Neuronal stem cell (in vitro differentiated cells): ENCODE results near the gene MGAT4C.

Experiments
- DNase-seq: peaks from one replicate; pipeline ENCODE4 v3.0.0-alpha.2; 2013; ENCODE audit warnings: low spot score
- H2AFZ ChIP-seq: one replicate; pipeline ENCODE4 v1.6.1; 2013; ENCODE audit warnings: mild to moderate bottlenecking, low read length, inconsistent platforms
- H2AK5ac ChIP-seq: 2 replicates; pipeline ENCODE4 v1.6.1; 2013; ENCODE audit warnings: low read depth, mild to moderate bottlenecking, inconsistent platforms, low read length, moderate library complexity, mixed read lengths
- H2BK120ac ChIP-seq: 2 replicates; pipeline ENCODE4 v1.6.1; 2013; ENCODE audit warnings: low read depth, mild to moderate bottlenecking, inconsistent platforms, low read length, moderate library complexity, mixed read lengths
- H2BK12ac ChIP-seq: one replicate; pipeline ENCODE4 v1.6.1; 2013; ENCODE audit warnings: low read length, inconsistent platforms
- H2BK15ac ChIP-seq: 2 replicates; pipeline ENCODE4 v1.6.1; 2013; ENCODE audit warnings: mild to moderate bottlenecking, low read length, inconsistent platforms, mixed read lengths
- H2BK5ac ChIP-seq: one replicate; pipeline ENCODE4 v1.6.1; 2013; ENCODE audit warnings: inconsistent platforms, mild to moderate bottlenecking, low read length, moderate library complexity
- H3K14ac ChIP-seq: one replicate; pipeline ENCODE4 v1.6.1; 2013; ENCODE audit warnings: low read length, inconsistent platforms
- H3K18ac ChIP-seq: 2 replicates; pipeline ENCODE4 v1.6.1; 2013; ENCODE audit warnings: low read length, inconsistent platforms
- H3K23ac ChIP-seq: 2 replicates; pipeline ENCODE4 v1.6.1; 2013; ENCODE audit warnings: low read depth, mild to moderate bottlenecking, mixed read lengths, low read length, inconsistent platforms; ENCODE audit not compliant: poor library complexity
- H3K27ac ChIP-seq: replicated peaks from 3 replicates; pipeline ENCODE4 v1.5.1; 2013; ENCODE audit warnings: low read length, inconsistent platforms
- H3K27me3 ChIP-seq, 3 experiments: 2 replicates each; pipeline ENCODE4 v1.6.1; 2013; ENCODE audit warnings: low read length in 3 of 3, mild to moderate bottlenecking in 2 of 3, inconsistent platforms in 1 of 3, low read depth in 1 of 3, mixed read lengths in 1 of 3, moderate library complexity in 1 of 3; ENCODE audit not compliant: control insufficient read depth in 3 of 3, insufficient read depth in 3 of 3
- H3K36me3 ChIP-seq, 2 donors: replicated peaks in 1 of 2; 2 replicates each; pipeline ENCODE4 v1.6.1; 2013; ENCODE audit warnings: low read length in 2 of 2; ENCODE audit not compliant: control insufficient read depth in 2 of 2, insufficient read depth in 2 of 2
- H3K4ac ChIP-seq: 2 replicates; pipeline ENCODE4 v1.6.1; 2013; ENCODE audit warnings: inconsistent platforms, mild to moderate bottlenecking, low read length, moderate library complexity
- H3K4me1 ChIP-seq, 2 donors: 1 replicate in 1 of 2; 2 replicates in 1 of 2; pipeline ENCODE4 v1.6.1; 2013; ENCODE audit warnings: low read length in 2 of 2, low read depth in 1 of 2; ENCODE audit not compliant: control insufficient read depth in 2 of 2, insufficient read depth in 1 of 2
- H3K4me2 ChIP-seq: one replicate; pipeline ENCODE4 v1.6.1; 2013; ENCODE audit warnings: mild to moderate bottlenecking, low read length, inconsistent platforms; ENCODE audit not compliant: insufficient read depth, poor library complexity, severe bottlenecking
- H3K4me3 ChIP-seq, 2 donors: 2 replicates each; pipeline ENCODE4 v1.5.1; 2013; ENCODE audit warnings: low read length in 2 of 2, mild to moderate bottlenecking in 2 of 2, inconsistent platforms in 1 of 2, moderate library complexity in 1 of 2
- H3K79me1 ChIP-seq: one replicate; pipeline ENCODE4 v1.6.1; 2013; ENCODE audit warnings: low read depth, mild to moderate bottlenecking, inconsistent platforms, low read length, moderate library complexity
- H3K9ac ChIP-seq: one replicate; pipeline ENCODE4 v1.6.1; 2013; ENCODE audit warnings: mild to moderate bottlenecking, low read depth, low read length, inconsistent platforms; ENCODE audit not compliant: poor library complexity
- H3K9me3 ChIP-seq, 2 donors: replicated peaks in 1 of 2; 2 replicates each; pipeline versions ENCODE3 to v1.6.1; 2013; ENCODE audit warnings: low read length in 2 of 2, mild to moderate bottlenecking in 2 of 2, inconsistent platforms in 1 of 2, low read depth in 1 of 2, mixed read lengths in 1 of 2, moderate library complexity in 1 of 2; ENCODE audit not compliant: control insufficient read depth in 2 of 2, insufficient read depth in 1 of 2
- H4K8ac ChIP-seq: one replicate; pipeline ENCODE4 v1.6.1; 2013; ENCODE audit warnings: low read depth, mild to moderate bottlenecking, inconsistent platforms, low read length, moderate library complexity
- H4K91ac ChIP-seq: one replicate; pipeline ENCODE4 v1.6.1; 2013; ENCODE audit warnings: low read length, low read depth, mild to moderate bottlenecking, inconsistent platforms; ENCODE audit not compliant: poor library complexity
- WGBS, 2 donors: extraction: QIAGEN DNeasy Blood & Tissue Kit; methylation state at CpG; one replicate each; pipeline ENCODE4 v1.1.7; 2013; ENCODE audit warnings: missing lambda C conversion rate in 2 of 2, mixed read lengths in 1 of 2; ENCODE audit not compliant: insufficient read length in 2 of 2, insufficient replicate concordance in 1 of 2; ENCODE audit errors: extremely low coverage in 2 of 2; 5-methylcytosine and 5-hydroxymethylcytosine counted together

The MGAT4C gene

DNA sequence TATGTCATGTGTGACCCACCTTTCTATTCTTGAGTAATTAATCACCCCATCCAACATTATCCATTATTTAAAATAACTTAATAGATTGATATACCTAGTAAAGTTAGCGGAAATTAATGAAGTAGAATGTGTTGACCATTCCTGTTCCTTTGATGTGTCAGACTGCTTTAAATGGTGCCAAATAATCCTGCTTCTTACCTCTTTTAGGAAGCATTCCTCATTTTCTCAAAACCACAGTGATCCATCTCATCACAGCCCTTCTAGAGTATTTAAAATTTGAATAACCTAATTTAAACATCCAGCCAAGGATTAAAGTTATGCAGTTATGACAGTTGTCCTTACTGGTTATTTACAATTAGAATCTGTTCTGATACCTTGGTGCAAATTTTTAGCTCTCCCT lies 6.9 kb downstream of the MGAT4C start:
- no peak overlapping the region for H3K14ac ChIP-seq
- no peak overlapping the region for H2BK12ac ChIP-seq
- H3K79me1 ChIP-seq, result no peaks in the 10 kb centered on the region
- no peak for DNase-seq
- no peak overlapping the region for H2AFZ ChIP-seq
- no peaks in the 10 kb centered on the region for H3K4me1 ChIP-seq
- H2BK15ac ChIP-seq, result no peak overlapping the region
- no peak overlapping the region for H2AK5ac ChIP-seq
- H3K18ac ChIP-seq, result no peak overlapping the region
- no peaks in the 10 kb centered on the region for H3K36me3 ChIP-seq
- no peak overlapping the region for H3K4me2 ChIP-seq
- no peak overlapping the region for H2BK5ac ChIP-seq
- H3K4me3 ChIP-seq, result no peak overlapping the region
- no peaks in the 10 kb centered on the region for H3K27me3 ChIP-seq
- no peak overlapping the region for H2BK120ac ChIP-seq
- H3K4ac ChIP-seq, result no peak overlapping the region
- no peak overlapping the region for H3K27ac ChIP-seq
- no peak overlapping the region for H3K9ac ChIP-seq
- no peak overlapping the region for H3K23ac ChIP-seq
- H4K8ac ChIP-seq, result no peak overlapping the region
- no CpG with 5 or more reads among the region's 1 CpG for WGBS, 2 donors
- no peak overlapping the region for H4K91ac ChIP-seq
- no peaks in the 10 kb centered on the region for H3K9me3 ChIP-seq

DNA sequence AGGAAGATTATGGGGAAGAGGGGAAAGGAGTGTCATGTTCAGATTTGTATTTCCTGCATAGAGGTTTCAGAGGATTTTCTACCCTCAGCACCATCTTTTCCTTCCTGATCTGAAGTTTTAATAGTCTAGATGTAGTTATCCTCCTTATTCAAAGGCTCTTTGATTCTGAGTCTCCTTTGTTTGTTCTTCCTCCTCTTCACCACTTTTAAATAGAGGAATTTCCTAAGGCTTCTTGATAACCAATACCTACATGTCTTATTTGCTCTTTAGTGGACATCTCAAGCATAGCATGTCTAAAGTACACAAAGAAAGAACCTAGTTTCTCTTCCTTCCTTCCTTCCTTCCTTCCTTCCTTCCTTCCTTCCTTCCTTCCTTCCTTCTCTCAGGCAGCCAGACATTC lies 8.3 kb downstream of the MGAT4C start:
- H3K23ac ChIP-seq, result no peak overlapping the region
- no peak overlapping the region for H2AK5ac ChIP-seq
- no peak overlapping the region for H2BK12ac ChIP-seq
- H3K9ac ChIP-seq, result no peak overlapping the region
- no peak overlapping the region for H2BK120ac ChIP-seq
- no peak for DNase-seq
- H3K79me1 ChIP-seq, result no peaks in the 10 kb centered on the region
- H2AFZ ChIP-seq, result no peak overlapping the region
- H3K14ac ChIP-seq, result no peak overlapping the region
- H2BK5ac ChIP-seq, result no peak overlapping the region
- H3K36me3 ChIP-seq, result no peaks in the 10 kb centered on the region
- no peaks in the 10 kb centered on the region for H3K27me3 ChIP-seq
- no peak overlapping the region for H3K27ac ChIP-seq
- H3K4me1 ChIP-seq, result no peaks in the 10 kb centered on the region
- no peak overlapping the region for H3K4me3 ChIP-seq
- no peak overlapping the region for H4K8ac ChIP-seq
- no peak overlapping the region for H3K4ac ChIP-seq
- no peak overlapping the region for H4K91ac ChIP-seq
- no peak overlapping the region for H3K18ac ChIP-seq
- no peak overlapping the region for H2BK15ac ChIP-seq
- H3K9me3 ChIP-seq, result no peaks in the 10 kb centered on the region
- H3K4me2 ChIP-seq, result no peak overlapping the region

DNA sequence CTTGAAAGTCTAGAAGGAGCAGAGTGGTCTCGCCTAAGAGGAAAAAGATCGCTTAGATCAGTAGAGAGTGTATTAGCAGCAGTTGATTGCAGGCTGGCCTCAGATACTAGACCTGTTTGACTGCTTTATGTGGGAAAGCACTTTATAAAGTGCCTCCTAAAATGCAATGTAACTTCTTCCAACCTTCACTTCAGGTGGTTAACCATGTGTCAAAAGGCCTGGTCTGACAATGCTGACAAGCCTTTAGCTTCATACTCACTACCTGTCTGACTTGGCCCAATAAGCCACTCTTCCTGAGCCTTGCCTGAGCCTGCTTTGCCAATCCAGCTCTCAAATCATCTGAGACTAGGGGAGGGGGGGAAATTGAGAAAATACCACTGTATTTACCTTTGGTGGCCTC lies 14.6 kb downstream of the MGAT4C start:
- Histone ChIP-seq H2BK120ac (no peak overlapping the region), H2BK15ac (no peak overlapping the region), H3K4me2 (no peak overlapping the region), H3K4me3 (no peak overlapping the region), H3K27me3 (no peaks in the 10 kb centered on the region), H2BK5ac (no peak overlapping the region), H3K36me3 (no peaks in the 10 kb centered on the region), H4K91ac (no peak overlapping the region), H2AK5ac (no peak overlapping the region), H3K14ac (no peak overlapping the region), H4K8ac (no peak overlapping the region), H2BK12ac (no peak overlapping the region), H3K79me1 (no peaks in the 10 kb centered on the region), H3K9me3 (no peaks in the 10 kb centered on the region), H2AFZ (peak overlapping the region; percentile 52), H3K23ac (no peak overlapping the region), H3K9ac (no peak overlapping the region), H3K27ac (no peak overlapping the region), H3K4me1 (no peaks in the 10 kb centered on the region), H3K4ac (no peak overlapping the region), H3K18ac (no peak overlapping the region)
- no CpG with 5 or more reads among the region's 2 CpGs for WGBS, 2 donors
- DNase-seq, result no peak

DNA sequence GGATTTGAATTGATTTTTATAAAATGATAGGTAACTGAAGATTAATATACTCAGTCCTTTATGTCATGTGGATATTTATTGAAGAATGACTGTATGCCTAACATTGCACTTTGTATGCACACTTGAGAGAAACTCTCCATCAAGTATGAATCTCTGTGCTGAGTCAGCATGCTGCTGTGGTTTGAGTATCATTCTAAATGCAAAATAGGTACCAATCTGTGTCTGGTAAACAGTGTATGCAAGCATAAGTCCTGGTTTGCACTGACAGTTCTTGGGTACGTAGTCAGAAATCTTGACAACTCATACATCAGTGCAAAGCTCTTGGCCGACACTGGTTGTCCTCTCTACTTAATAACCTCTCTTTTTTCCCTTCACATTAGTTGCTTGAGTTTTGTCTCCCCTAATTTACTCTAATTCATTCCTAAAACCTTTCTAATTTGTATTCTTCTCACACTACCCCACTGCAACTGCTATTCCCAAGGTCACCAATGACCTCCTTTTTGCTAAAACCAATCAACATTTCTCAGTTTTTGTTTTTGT lies 21.8 kb downstream of the MGAT4C start:
- no peak for DNase-seq
- Histone ChIP-seq H2BK12ac (no peak overlapping the region), H3K4me3 (no peak overlapping the region), H2BK15ac (no peak overlapping the region), H3K14ac (no peak overlapping the region), H3K4me2 (no peak overlapping the region), H2BK5ac (no peak overlapping the region), H3K18ac (no peak overlapping the region), H3K79me1 (no peaks in the 10 kb centered on the region), H3K9me3 (no peaks in the 10 kb centered on the region), H3K27ac (no peak overlapping the region), H3K36me3 (no peaks in the 10 kb centered on the region), H3K4me1 (peaks cover 0 to 12% of the 10 kb centered on the region in 2 donors), H2AFZ (no peak overlapping the region), H2BK120ac (no peak overlapping the region), H4K8ac (no peak overlapping the region), H2AK5ac (no peak overlapping the region), H3K23ac (no peak overlapping the region), H4K91ac (no peak overlapping the region), H3K4ac (no peak overlapping the region), H3K9ac (no peak overlapping the region), H3K27me3 (no peaks in the 10 kb centered on the region)
- WGBS, 2 donors, result no CpG with 5 or more reads among the region's 2 CpGs
